GM15510 (cell line): ENCODE results near the gene CLP1.

Experiments
- POLR2A ChIP-seq: IDR thresholded peaks from 3 replicates; pipeline ENCODE4 v1.6.1; 2011; ENCODE audit warnings: borderline replicate concordance; ENCODE audit not compliant: insufficient read length; ENCODE audit errors: extremely low read depth

Gene CLP1

GRCh38 chr11:57647960-57648800 lies 9.4 kb upstream of the CLP1 start:
- TF ChIP-seq POLR2A: no peak

GRCh38 chr11:57648801-57649735 lies 8.5 kb upstream of the CLP1 start:
- no peak for TF ChIP-seq POLR2A

DNA sequence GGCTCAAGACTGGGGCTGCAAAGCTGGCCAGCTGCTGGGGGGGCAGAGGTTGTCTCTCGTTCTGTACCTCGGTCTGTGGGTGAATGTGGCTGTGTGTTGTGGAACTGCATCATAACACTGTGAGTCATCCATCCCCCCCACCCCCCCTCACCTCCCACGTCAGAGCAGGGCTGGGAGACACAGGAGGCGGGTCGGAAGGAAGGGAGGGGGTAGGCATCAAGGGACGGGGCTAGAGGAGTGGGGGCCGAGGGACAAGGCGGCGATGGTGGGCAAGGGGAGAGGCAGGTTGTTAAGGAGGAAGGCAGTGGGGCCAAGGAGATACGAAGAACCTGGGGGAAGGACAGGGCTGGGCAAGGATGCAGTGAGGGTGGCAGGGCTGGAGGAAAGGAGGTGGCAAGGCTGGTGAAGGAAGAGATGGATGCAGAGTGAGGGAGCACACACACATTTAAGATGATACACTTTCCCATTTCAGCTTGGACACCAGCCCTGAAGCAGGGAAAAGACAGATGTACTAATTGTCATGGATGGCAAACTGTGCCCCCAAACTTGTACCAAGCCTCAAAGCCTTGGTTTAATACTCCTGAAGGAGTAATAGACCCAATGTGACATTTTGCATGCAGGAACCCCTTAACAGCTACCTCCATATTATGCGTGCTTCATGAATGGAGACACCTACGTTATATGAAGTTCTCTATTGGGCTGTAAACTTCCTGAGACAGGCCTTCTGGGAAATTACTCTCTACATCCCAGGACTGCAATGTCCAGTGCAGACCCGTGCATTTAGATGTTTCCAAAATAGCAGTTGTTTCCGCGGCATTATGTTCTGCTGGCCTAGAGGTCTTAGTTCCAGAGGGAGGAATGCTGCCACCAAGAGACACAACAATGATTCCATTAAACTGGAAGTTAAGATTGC lies 7.5 kb upstream of the CLP1 start, which contains the start of gene YPEL4:
Gene YPEL4, minus strand, starts transcription at position 87 of the 913 bp plus-strand sequence. CDS start 2,805 bp downstream, outside the sequence.
- no peak for TF ChIP-seq POLR2A

DNA sequence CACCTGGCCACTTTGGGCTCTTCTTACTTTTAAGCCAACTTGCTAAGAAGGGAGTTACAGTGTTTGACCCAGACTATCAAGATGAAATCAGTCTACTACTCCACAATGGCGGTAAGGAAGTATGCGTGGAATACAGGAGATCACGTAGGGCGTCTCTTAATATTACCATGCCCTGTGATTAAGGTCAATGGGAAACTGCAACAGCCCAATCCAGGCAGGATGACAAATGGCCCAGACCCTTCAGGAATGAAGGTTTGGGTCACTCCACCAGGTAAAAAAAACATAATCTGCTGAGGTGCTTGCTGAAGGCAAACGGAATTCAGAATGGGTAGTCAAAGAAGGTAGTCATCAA lies 6.8 kb upstream of the CLP1 start:
- no peak for TF ChIP-seq POLR2A

DNA sequence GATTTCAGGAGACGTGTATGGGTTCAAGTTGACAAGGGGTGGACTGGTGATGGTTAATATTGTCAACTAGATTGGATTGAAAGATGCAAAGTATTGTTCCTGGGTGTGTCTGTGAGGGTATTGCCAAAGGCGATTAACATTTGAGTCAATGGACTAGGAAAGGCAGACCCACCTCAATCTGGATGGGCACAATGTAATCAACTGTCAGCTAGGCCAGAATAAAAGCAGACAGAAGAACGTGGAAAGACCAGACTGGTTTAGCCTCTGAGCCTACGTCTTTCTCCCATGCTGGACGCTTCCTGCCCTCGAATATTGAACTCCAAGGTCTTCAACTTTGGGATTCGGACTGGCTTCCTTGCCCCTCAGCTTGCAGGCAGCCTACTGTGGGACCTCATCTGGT lies 6.2 kb upstream of the CLP1 start:
- no peak for TF ChIP-seq POLR2A

DNA sequence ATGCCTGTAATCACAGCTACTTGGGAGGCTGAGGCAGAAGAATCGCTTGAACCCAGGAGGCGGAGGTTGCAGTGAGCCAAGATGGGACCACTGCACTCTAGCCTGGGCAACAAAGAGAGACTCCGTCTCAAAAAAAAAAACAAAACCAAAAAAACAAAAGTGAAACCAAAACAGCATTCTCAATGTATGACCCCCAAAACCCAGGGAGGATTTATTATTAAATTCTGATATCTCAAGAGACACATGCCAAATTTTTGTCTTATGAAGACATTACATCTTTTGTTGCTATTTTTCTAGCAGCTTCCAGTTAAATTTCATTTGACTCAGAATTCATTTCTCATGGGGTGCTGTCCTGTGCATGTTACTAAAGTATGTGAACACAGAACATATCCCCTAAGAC lies 4.9 kb upstream of the CLP1 start:
- TF ChIP-seq POLR2A: no peak

GRCh38 chr11:57653163-57653562 lies 4.4 kb upstream of the CLP1 start:
- TF ChIP-seq POLR2A: no peak

GRCh38 chr11:57656885-57657193 lies 723 bp upstream of the CLP1 start:
- no peak for TF ChIP-seq POLR2A

DNA sequence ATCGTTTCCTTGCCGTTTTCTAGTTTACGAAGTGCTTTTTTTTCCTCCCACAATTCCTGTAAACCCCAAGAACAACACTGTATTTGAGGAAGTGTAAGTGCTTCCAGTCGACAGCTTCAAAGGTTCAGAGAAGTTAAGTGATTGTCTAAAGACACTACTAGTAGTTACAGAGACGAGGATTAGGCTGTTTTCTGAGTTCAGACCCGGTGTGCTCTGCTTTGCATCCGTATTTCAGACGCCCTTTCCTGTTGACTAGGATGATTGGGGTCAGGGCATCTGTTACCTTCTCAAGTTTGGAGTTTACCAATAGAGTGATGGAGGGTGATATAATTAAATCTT lies 430 bp downstream of the CLP1 start:
- TF ChIP-seq POLR2A: no peak

DNA sequence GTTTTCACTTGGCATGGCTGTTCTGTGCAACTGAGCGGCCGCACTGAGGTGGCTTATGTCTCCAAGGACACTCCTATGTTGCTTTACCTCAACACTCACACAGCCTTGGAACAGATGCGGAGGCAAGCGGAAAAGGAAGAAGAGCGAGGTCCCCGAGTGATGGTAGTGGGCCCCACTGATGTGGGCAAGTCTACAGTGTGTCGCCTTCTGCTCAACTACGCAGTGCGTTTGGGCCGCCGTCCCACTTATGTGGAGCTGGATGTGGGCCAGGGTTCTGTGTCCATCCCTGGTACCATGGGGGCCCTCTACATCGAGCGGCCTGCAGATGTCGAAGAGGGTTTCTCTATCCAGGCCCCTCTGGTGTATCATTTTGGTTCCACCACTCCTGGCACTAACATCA lies 2.1 kb downstream of the CLP1 start:
- no peak for TF ChIP-seq POLR2A

- TF ChIP-seq POLR2A: no peak
Observed at GRCh38 chr11:57662893-57663292, 5.3 kb downstream of the CLP1 start.

GRCh38 chr11:57663975-57664374 lies 6.4 kb downstream of the CLP1 start:
- no peak for TF ChIP-seq POLR2A

DNA sequence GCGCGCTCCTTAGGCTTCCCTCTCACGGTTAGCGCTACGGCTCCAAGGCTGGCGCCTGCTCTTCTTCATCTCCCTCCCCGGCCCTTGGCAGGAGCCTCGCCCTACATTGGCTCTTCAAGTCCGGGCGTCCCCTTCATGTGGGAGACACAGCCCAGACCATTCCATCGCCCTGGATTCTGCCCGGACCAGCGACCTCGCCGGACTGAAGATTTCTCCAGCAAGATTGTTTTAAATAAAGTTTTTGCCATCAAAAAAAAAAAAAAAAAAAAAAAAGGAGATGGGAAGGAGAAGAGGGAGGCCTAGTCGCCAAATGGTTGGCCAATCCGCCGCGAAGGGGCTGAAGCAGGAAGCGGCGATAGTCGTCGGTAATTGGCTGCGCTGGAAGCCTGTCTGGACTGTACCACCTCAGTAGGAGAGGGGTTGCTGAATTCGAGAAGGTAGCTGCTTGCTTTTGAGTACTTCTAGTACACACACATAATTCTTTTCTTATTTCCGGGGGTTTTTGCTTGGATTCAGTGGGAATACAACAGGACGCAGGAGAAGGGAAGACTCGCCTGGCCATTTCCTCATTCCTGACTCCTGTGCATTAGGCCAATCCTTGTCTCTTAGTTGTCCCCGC lies 9.7 kb downstream of the CLP1 start:
- peak; percentile 33 for TF ChIP-seq POLR2A

- peak; percentile 93 for TF ChIP-seq POLR2A
Observed at GRCh38 chr11:57667736-57668433, 10.3 kb downstream of the CLP1 start, which contains the start of gene ZDHHC5. ZDHHC5 (plus strand) TSS chr11:57668114; CDS start chr11:57673091, 4,977 bp downstream.

GRCh38 chr11:57668434-57668782 lies 10.8 kb downstream of the CLP1 start:
- TF ChIP-seq POLR2A: no peak

GRCh38 chr11:57674251-57674650 lies 16.7 kb downstream of the CLP1 start:
- no peak for TF ChIP-seq POLR2A
